GM23338 (cell line): Measurements from ENCODE around the gene RRP1. TPM values are rescaled to one million over a fixed set of nuclear protein-coding genes. Genes with fewer than 3 reads are reported as not detected.

Experiments used
- ATAC-seq: fragments of 200-7000 bp; cut with Tn5 transposase; 3 replicates; pipeline ENCODE4 v1.9.1; 2020
- DNase-seq: peaks from one replicate; pipeline ENCODE4 v3.0.0-alpha.2; 2015; ENCODE audit warnings: low spot score
- H2AFZ ChIP-seq: fragments of 200-600 bp; sonication (generic); 2 replicates; pipeline ENCODE4 v1.8.0; 2016; ENCODE audit warnings: antibody characterized with exemption, mild to moderate bottlenecking, moderate library complexity
- H3F3A ChIP-seq: fragments of 200-600 bp; sonication (generic); replicated peaks from 2 replicates; pipeline ENCODE4 v1.8.0; 2017; ENCODE audit warnings: antibody characterized with exemption, mixed run types, low read depth
- H3K27ac ChIP-seq: fragments of 200-600 bp; sonication (generic); 2 replicates; pipeline ENCODE4 v1.6.1; 2016; ENCODE audit warnings: low read depth
- H3K27me3 ChIP-seq: fragments of 200-600 bp; sonication (generic); 2 replicates; pipeline ENCODE4 v1.8.0; 2016; ENCODE audit warnings: mild to moderate bottlenecking, mixed run types, moderate library complexity; ENCODE audit not compliant: insufficient read depth
- H3K36me3 ChIP-seq: fragments of 200-600 bp; sonication (generic); 2 replicates; pipeline ENCODE4 v1.8.0; 2016; ENCODE audit warnings: mild to moderate bottlenecking; ENCODE audit not compliant: insufficient read depth
- H3K4me1 ChIP-seq: fragments of 200-600 bp; sonication (generic); 2 replicates; pipeline ENCODE4 v1.8.0; 2016; ENCODE audit warnings: mild to moderate bottlenecking, moderate library complexity; ENCODE audit not compliant: insufficient read depth
- H3K4me2 ChIP-seq: fragments of 200-600 bp; sonication (generic); 2 replicates; pipeline ENCODE4 v1.7.1; 2017; ENCODE audit warnings: mixed run types
- H3K4me3 ChIP-seq: fragments of 200-600 bp; sonication (generic); 2 replicates; pipeline ENCODE4 v1.6.1; 2016; ENCODE audit warnings: mixed run types
- H3K79me2 ChIP-seq: fragments of 200-600 bp; sonication (generic); replicated peaks from 2 replicates; pipeline ENCODE4 v1.8.0; 2017; ENCODE audit warnings: mild to moderate bottlenecking; ENCODE audit not compliant: insufficient read depth
- H3K9me2 ChIP-seq: fragments of 200-600 bp; sonication (generic); 2 replicates; pipeline ENCODE4 v1.8.0; 2017; ENCODE audit not compliant: insufficient read depth
- H4K20me1 ChIP-seq: fragments of 200-600 bp; sonication (generic); replicated peaks from 2 replicates; pipeline ENCODE4 v1.8.0; 2017; ENCODE audit warnings: mild to moderate bottlenecking; ENCODE audit not compliant: insufficient read depth
- H3K27ac Mint-ChIP-seq: 2 replicates; pipeline ENCODE4 v1.8.0; 2020; ENCODE audit warnings: inconsistent platforms, mild to moderate bottlenecking, moderate library complexity, mixed read lengths
- H3K27me3 Mint-ChIP-seq: 3 replicates; pipeline ENCODE4 v1.8.0; 2022; ENCODE audit warnings: low read depth, mild to moderate bottlenecking, moderate library complexity, mixed read lengths, inconsistent platforms; ENCODE audit not compliant: insufficient read depth, poor library complexity
- H3K36me3 Mint-ChIP-seq: 3 replicates; pipeline ENCODE4 v1.8.0; 2021; ENCODE audit warnings: low read depth, mild to moderate bottlenecking, inconsistent platforms, moderate library complexity, mixed read lengths
- H3K4me1 Mint-ChIP-seq: 3 replicates; pipeline ENCODE4 v1.8.0; 2020; ENCODE audit warnings: mild to moderate bottlenecking, inconsistent platforms, mixed read lengths
- H3K4me3 Mint-ChIP-seq: 3 replicates; pipeline ENCODE4 v1.8.0; 2021; ENCODE audit warnings: moderate library complexity, mild to moderate bottlenecking, inconsistent platforms, mixed read lengths
- H3K9me3 Mint-ChIP-seq: 3 replicates; pipeline ENCODE4 v1.8.0; 2020; ENCODE audit warnings: moderate library complexity, mild to moderate bottlenecking, inconsistent platforms, mixed read lengths
- JUNB ChIP-seq: IDR thresholded peaks from one replicate; pipeline ENCODE4 v1.6.1; 2016; ENCODE audit warnings: antibody characterized with exemption; ENCODE audit not compliant: unreplicated experiment
- STAT1 ChIP-seq: IDR thresholded peaks from one replicate; pipeline ENCODE4 v1.6.1; 2016; ENCODE audit warnings: antibody characterized with exemption; ENCODE audit not compliant: unreplicated experiment
- ZNF114 ChIP-seq: fragments of 250-450 bp; sonication (Bioruptor Pico); IDR thresholded peaks from 2 replicates; pipeline ENCODE4 v1.5.0; 2020; ENCODE audit warnings: mild to moderate bottlenecking, moderate library complexity
- polyA plus RNA-seq: library from polyadenylated mRNA; unstranded; fragments of >200 nt; fragmentation: Nextera tagmentation; extraction: Ambion mirVana; gene quantifications from 2 replicates; pipeline ENCODE4 v1.2.1, GENCODE V29; 2016
- total RNA-seq: library from RNA; depleted of rRNA; stranded (reverse); fragments of >200 nt; shearing (Covaris generic); gene quantifications from 2 replicates; pipeline ENCODE4 v1.2.3, GENCODE V29; 2014
- TF ChIP-seq, protein P1 (sequence below): fragments of 250-450 bp; sonication (Bioruptor Pico); IDR thresholded peaks from 2 replicates; pipeline ENCODE4 v1.5.0; 2020; ENCODE audit warnings: mild to moderate bottlenecking, moderate library complexity
- TF ChIP-seq, protein P2 (sequence below): IDR thresholded peaks from 2 replicates; pipeline ENCODE4 v1.6.1; 2016; ENCODE audit warnings: antibody characterized with exemption

Gene RRP1
- total and polyA plus RNA-seq, 2 experiments from 2014 or later = 36.5 to 63.5 TPM

DNA sequence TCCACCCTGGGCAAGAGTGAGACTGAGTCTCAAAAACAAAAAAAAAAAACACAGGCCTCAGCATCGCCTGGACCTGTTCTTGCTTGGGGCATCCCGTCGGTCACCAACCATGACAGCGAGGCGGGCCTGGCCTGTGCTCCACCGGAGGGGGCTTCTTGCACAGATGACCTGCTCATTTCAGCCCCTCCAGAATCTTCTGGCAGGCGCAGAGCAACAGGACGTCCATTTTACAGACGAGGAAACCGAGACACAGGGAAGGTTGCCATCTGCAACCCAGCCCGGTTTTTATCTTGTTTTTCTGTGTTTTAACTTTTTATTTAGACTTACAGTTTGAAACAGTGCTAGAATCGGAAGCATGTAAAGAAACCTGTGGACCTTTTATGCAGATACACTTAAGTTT, 14.2 kb upstream of the RRP1 start (continued):
- TF ChIP-seq, protein P1, sequence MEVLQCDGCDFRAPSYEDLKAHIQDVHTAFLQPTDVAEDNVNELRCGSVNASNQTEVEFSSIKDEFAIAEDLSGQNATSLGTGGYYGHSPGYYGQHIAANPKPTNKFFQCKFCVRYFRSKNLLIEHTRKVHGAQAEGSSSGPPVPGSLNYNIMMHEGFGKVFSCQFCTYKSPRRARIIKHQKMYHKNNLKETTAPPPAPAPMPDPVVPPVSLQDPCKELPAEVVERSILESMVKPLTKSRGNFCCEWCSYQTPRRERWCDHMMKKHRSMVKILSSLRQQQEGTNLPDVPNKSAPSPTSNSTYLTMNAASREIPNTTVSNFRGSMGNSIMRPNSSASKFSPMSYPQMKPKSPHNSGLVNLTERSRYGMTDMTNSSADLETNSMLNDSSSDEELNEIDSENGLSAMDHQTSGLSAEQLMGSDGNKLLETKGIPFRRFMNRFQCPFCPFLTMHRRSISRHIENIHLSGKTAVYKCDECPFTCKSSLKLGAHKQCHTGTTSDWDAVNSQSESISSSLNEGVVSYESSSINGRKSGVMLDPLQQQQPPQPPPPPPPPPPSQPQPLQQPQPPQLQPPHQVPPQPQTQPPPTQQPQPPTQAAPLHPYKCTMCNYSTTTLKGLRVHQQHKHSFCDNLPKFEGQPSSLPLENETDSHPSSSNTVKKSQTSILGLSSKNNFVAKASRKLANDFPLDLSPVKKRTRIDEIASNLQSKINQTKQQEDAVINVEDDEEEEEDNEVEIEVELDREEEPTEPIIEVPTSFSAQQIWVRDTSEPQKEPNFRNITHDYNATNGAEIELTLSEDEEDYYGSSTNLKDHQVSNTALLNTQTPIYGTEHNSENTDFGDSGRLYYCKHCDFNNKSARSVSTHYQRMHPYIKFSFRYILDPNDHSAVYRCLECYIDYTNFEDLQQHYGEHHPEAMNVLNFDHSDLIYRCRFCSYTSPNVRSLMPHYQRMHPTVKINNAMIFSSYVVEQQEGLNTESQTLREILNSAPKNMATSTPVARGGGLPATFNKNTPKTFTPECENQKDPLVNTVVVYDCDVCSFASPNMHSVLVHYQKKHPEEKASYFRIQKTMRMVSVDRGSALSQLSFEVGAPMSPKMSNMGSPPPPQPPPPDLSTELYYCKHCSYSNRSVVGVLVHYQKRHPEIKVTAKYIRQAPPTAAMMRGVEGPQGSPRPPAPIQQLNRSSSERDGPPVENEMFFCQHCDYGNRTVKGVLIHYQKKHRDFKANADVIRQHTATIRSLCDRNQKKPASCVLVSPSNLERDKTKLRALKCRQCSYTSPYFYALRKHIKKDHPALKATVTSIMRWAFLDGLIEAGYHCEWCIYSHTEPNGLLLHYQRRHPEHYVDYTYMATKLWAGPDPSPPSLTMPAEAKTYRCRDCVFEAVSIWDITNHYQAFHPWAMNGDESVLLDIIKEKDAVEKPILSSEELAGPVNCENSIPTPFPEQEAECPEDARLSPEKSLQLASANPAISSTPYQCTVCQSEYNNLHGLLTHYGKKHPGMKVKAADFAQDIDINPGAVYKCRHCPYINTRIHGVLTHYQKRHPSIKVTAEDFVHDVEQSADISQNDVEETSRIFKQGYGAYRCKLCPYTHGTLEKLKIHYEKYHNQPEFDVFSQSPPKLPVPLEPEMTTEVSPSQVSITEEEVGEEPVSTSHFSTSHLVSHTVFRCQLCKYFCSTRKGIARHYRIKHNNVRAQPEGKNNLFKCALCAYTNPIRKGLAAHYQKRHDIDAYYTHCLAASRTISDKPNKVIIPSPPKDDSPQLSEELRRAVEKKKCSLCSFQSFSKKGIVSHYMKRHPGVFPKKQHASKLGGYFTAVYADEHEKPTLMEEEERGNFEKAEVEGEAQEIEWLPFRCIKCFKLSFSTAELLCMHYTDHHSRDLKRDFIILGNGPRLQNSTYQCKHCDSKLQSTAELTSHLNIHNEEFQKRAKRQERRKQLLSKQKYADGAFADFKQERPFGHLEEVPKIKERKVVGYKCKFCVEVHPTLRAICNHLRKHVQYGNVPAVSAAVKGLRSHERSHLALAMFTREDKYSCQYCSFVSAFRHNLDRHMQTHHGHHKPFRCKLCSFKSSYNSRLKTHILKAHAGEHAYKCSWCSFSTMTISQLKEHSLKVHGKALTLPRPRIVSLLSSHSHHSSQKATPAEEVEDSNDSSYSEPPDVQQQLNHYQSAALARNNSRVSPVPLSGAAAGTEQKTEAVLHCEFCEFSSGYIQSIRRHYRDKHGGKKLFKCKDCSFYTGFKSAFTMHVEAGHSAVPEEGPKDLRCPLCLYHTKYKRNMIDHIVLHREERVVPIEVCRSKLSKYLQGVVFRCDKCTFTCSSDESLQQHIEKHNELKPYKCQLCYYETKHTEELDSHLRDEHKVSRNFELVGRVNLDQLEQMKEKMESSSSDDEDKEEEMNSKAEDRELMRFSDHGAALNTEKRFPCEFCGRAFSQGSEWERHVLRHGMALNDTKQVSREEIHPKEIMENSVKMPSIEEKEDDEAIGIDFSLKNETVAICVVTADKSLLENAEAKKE (CRISPR knock-in tag) = no peak
- TF ChIP-seq ZNF114 (CRISPR knock-in tag) = no peak

DNA sequence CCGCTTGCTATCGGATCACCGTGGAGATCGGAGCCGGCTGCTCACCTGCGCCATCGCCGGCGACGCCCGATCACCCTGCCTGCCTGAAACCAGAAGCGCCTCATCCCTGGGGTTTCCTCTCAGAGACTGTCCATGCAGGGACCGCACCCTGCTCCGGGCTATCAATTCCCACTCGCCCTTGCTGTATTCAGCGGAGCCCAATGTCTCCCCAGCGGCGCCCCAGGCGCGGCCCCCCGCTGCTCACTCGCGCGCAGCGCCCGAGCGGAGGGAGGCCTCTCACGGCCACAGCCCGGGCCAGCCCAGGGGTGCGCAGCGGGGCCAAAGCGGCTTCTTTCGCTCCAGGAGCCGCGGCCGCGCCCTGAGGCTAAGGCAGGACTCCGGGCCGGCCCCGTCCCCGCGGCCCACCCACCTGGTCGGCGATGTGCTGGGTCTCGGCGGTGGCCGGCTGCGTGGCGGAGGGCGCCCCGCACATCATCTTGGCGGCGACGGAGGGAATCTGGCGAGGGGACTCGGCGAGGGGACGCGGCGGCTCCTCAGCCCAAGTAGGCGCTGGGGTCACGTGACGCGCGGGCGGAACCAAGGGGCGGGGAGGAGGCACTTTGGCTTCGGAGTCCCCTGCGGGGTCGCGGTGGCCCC, 13.5 kb upstream of the RRP1 start, which contains the start of gene CSTB:
TSS of gene CSTB (minus strand) at position 514 of the 636 bp plus-strand sequence. CDS start at position 475, 39 bp downstream.
- H3K4me1 ChIP-seq = peaks cover 25% of the 10 kb centered on the region
- ATAC-seq (peak; percentile 70), DNase-seq (peak; percentile 85)
- no peak within 1 kb of the TSS for H3K27ac ChIP-seq
- peaks cover 16% of the 10 kb centered on the region for H3K79me2 ChIP-seq
- H2AFZ ChIP-seq = peak within 1 kb of the TSS; percentile 87; the same call in 1 of the 2 replicates
- H3K27me3 ChIP-seq = no peaks in the 10 kb centered on the region
- peak within 1 kb of the TSS; percentile 91 for H3K4me3 Mint-ChIP-seq
- no peaks in the 10 kb centered on the region for H3K9me2 ChIP-seq
- H4K20me1 ChIP-seq = no peaks in the 10 kb centered on the region
- H3K36me3 Mint-ChIP-seq = peaks cover 27% of the 10 kb centered on the region
- peak within 1 kb of the TSS; percentile 92 for H3K4me2 ChIP-seq
- H3K4me3 ChIP-seq = peak within 1 kb of the TSS; percentile 94
- peaks cover 5% of the 10 kb centered on the region for H3K36me3 ChIP-seq
- H3F3A ChIP-seq = peaks cover 11% of the 10 kb centered on the region; the same call in 1 of the 2 replicates
- H3K4me1 Mint-ChIP-seq = peaks cover 47% of the 10 kb centered on the region
- H3K27ac Mint-ChIP-seq = no peak within 1 kb of the TSS
- peaks cover 29% of the 10 kb centered on the region for H3K27me3 Mint-ChIP-seq
- H3K9me3 Mint-ChIP-seq = no peaks in the 10 kb centered on the region; the same call in 2 of the 3 replicates
- TF ChIP-seq STAT1 = no peak
- TF ChIP-seq, protein P2, sequence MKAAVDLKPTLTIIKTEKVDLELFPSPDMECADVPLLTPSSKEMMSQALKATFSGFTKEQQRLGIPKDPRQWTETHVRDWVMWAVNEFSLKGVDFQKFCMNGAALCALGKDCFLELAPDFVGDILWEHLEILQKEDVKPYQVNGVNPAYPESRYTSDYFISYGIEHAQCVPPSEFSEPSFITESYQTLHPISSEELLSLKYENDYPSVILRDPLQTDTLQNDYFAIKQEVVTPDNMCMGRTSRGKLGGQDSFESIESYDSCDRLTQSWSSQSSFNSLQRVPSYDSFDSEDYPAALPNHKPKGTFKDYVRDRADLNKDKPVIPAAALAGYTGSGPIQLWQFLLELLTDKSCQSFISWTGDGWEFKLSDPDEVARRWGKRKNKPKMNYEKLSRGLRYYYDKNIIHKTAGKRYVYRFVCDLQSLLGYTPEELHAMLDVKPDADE = no peak
- TF ChIP-seq JUNB = no peak
- TF ChIP-seq, protein P1 (CRISPR knock-in tag) = no peak
